ENCODE data around the gene C2CD2L.
"Not testable (repeated sequence)": the region's sequence is repeated elsewhere in the genome, so short reads cannot be mapped to it uniquely, and the experiment has no call there.

Gene C2CD2L

GRCh38 chr11:119153049-119153818, 46.1 kb downstream of the C2CD2L start:
- no peak for DNase-seq

GRCh38 chr11:119154178-119154577, 47.0 kb downstream of the C2CD2L start:
- no peak for DNase-seq

GRCh38 chr11:119155733-119156492, 48.8 kb downstream of the C2CD2L start:
- no peak for DNase-seq

- no peak for DNase-seq
Observed at GRCh38 chr11:119156496-119156895, 49.4 kb downstream of the C2CD2L start.

DNA sequence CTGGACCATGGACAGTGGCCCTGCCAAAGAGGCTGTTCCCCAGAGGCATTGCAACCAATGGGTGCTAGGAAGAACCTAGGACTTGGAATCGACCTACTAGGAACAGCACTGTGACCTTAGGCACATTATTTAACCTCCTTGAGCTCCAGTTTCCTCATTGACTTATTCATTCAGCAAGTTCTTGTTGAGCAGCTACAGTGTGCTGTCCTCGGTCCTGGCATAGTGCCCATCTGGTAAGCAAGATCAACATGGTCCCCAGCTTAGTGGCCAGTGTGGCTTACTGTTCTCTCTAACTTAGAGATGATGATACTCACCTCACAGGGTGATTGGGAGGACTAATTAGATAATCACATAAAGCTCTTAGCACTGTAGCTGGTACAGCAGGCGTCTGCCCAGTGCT, 49.9 kb downstream of the C2CD2L start:
- no peak for DNase-seq

- DNase-seq = no peak
Observed at GRCh38 chr11:119158467-119158866, 51.3 kb downstream of the C2CD2L start.

GRCh38 chr11:119160151-119160550, 53.0 kb downstream of the C2CD2L start:
- no peak for DNase-seq

- DNase-seq = no peak
Observed at GRCh38 chr11:119161871-119162270, 54.7 kb downstream of the C2CD2L start.

DNA sequence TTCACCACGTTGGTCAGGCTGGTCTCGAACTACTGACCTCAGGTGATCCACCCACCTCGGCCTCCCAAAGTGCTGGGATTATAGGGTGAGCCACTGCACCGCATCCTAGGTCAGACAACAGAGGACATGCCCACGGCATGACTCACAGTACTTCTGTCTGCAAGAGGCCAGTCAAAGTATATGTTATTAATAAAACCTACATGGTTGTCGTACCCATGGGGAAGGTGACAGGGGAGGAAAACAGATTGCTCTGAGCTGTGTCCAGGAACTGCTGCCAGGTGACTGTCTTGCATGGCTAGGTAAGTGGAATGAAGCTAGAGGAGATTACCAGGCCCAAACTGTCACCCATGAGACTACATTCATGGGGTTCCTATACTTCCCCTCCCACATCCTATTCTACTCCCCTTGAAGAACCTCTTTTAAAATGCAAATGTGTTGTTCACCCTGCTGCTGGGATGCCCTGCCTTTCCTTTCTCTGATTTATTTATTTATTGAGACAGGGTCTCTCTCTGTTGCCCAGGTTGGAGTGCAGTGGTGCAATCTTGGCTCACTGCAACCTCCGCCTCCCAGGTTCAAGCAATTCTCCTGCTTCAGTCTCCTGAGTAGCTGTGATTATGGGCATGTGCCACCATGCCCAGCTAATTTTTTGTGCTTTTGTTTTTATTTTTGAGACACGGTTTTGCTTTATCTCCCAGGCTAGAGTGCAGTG, 59.4 kb downstream of the C2CD2L start:
- no peak for DNase-seq

GRCh38 chr11:119167077-119167458, 59.9 kb downstream of the C2CD2L start:
- not testable (repeated sequence) for DNase-seq

DNA sequence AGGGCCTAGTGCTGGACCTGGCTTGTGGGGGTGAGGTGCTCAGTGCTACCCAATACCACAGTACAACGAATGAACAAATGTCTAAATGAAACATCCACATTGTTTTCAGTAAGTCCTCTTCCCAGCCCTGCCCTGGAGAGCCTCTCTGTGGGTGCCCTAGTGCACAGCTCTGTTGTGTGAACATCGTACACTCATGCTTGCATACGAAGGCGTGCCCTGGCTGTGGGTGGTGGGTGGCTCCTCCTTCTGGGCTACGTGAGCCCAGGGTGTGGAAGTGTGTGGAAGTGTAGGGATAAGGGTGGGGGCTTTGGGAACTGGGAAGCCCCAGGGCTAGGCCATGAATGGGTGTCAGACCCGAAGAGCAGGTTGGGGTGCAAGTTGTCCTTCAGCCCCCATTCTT, 60.8 kb downstream of the C2CD2L start:
- no peak for DNase-seq
